NCI-H446 treated with DMSO at 0.1 percent for 48 hours (cell line): ENCODE data around the gene TSPAN2.
"Not testable (repeated sequence)": the region's sequence is repeated elsewhere in the genome, so short reads cannot be mapped to it uniquely, and the experiment has no call there.

Experiments
- DNase-seq: peaks from one replicate; lab custom pipeline; 2025; lab: John Stamatoyannopoulos, UW

Gene TSPAN2

DNA sequence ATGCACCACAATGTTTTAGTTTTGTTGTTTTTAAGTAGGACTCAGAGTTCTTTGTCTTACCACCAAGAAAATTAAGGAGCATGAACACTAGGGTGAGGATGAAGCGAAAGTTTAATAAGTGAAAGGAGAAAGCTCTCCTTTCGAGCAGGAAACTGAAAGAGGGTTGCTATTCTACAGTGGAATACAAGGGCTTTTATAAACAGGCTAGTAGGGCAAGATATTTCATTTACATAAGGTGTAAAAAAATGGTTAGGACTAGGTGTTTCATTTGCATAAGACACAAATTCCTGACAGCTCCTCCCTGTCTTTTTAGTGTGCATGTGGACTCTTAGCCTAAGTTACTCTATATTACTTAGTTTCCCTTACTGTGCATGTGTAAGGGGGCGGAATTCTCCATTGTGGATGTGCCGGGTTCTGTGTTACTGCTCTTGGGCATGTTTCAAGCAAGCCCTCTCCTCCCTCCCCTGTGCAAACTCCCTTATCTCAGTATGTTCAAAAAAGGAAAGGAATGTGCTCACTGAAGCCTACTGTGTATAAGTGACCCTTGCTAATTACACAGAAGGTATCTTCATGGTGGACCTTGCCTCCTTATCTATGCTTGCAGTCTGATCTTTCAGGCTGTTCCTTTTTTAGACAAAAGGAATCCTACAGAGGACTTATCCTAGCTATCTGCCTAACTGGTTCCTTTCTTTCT, 52.3 kb downstream of the TSPAN2 start:
- no peak for DNase-seq

GRCh38 chr1:115035652-115036051, 53.7 kb downstream of the TSPAN2 start:
- DNase-seq: no peak

- DNase-seq: no peak
These were observed 57.7 kb downstream of the TSPAN2 start for GRCh38 chr1:115031595-115031994.

DNA sequence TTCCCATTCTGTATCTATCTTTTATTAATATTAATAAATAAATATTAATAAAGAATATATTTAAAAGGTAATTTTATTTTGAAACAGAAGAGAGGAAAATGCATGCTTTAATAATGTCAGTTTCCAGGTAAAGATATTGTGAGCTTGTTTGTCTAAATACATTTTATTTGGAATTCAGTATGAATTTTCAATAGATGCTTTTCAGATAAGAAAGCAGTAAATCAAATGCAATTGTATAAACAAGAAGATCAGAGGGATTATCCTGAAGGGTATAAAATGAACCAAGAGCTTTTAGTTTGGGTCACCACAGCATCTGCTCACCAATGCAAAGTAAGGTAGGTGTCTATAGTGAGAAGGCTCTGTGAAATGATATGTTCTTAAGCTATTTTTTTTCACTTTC, 59.8 kb downstream of the TSPAN2 start, which contains the start of gene TSHB:
TSHB (plus strand) TSS at position 301 of the 400 bp plus-strand sequence. CDS start 3,537 bp downstream, outside the sequence.
- no peak for DNase-seq

- no peak for DNase-seq
These were observed 65.7 kb downstream of the TSPAN2 start for GRCh38 chr1:115023593-115023992.

- DNase-seq: no peak
These were observed 68.2 kb downstream of the TSPAN2 start for GRCh38 chr1:115021145-115021544.

- DNase-seq: not testable (repeated sequence)
These were observed 69.8 kb downstream of the TSPAN2 start for GRCh38 chr1:115019549-115019948.

GRCh38 chr1:115013792-115014191, 75.5 kb downstream of the TSPAN2 start:
- DNase-seq: no peak

GRCh38 chr1:115012434-115012833, 76.9 kb downstream of the TSPAN2 start:
- DNase-seq: no peak

- DNase-seq: no peak
These were observed 77.3 kb downstream of the TSPAN2 start for GRCh38 chr1:115012006-115012405.

- DNase-seq: no peak
These were observed 83.1 kb downstream of the TSPAN2 start for GRCh38 chr1:115006191-115006590.
